SU-DHL-6 (cell line): Measurements from ENCODE around the gene PXDC1.
"Not testable (repeated sequence)": the region's sequence is repeated elsewhere in the genome, so short reads cannot be mapped to it uniquely, and the experiment has no call there.

Experiments used
- H2AFZ ChIP-seq: fragments of 200-600 bp; sonication (generic); 2 replicates; pipeline ENCODE4 v1.6.1; 2014; ENCODE audit warnings: low read depth, mild to moderate bottlenecking, moderate library complexity, mixed read lengths, antibody characterized with exemption, low read length; ENCODE audit not compliant: severe bottlenecking
- H3F3A ChIP-seq: fragments of 200-600 bp; shearing (Covaris generic); 2 replicates; pipeline ENCODE4 v1.6.0; 2016; ENCODE audit warnings: antibody characterized with exemption, mild to moderate bottlenecking; ENCODE audit not compliant: insufficient read depth
- H3K27ac ChIP-seq: fragments of 200-600 bp; sonication (generic); 2 replicates; pipeline ENCODE4 v1.5.1; 2016; ENCODE audit warnings: low read depth, mild to moderate bottlenecking, low read length, moderate library complexity, mixed read lengths
- H3K27me3 ChIP-seq: fragments of 200-600 bp; sonication (generic), shearing (Covaris generic); 2 replicates; pipeline ENCODE4 v1.6.0; 2014; ENCODE audit warnings: mild to moderate bottlenecking, low read length
- H3K36me3 ChIP-seq: fragments of 200-600 bp; sonication (generic); 2 replicates; pipeline ENCODE4 v1.6.1; 2014; ENCODE audit warnings: mild to moderate bottlenecking, low read length, mixed read lengths
- H3K4me2 ChIP-seq: fragments of 300-600, 200-600 bp; shearing (Covaris generic), sonication (generic); 2 replicates; pipeline ENCODE4 v1.6.0; 2014; ENCODE audit warnings: low read length, low read depth, mild to moderate bottlenecking; ENCODE audit not compliant: poor library complexity, severe bottlenecking
- H3K4me3 ChIP-seq: fragments of 200-600 bp; sonication (generic); 2 replicates; pipeline ENCODE4 v1.5.1; 2014; ENCODE audit warnings: antibody characterized with exemption, low read length, mild to moderate bottlenecking, mixed read lengths; ENCODE audit not compliant: insufficient read depth, poor library complexity, severe bottlenecking
- H3K79me2 ChIP-seq: fragments of 200-600 bp; sonication (generic); 2 replicates; pipeline ENCODE4 v1.6.1; 2014; ENCODE audit warnings: mild to moderate bottlenecking, low read length, moderate library complexity; ENCODE audit not compliant: insufficient read depth
- H3K9ac ChIP-seq: fragments of 200-600 bp; sonication (generic); 2 replicates; pipeline ENCODE4 v1.7.0; 2014; ENCODE audit warnings: mild to moderate bottlenecking, low read length
- H3K9me2 ChIP-seq: fragments of 200-600 bp; sonication (generic); replicated peaks from 2 replicates; pipeline ENCODE4 v1.6.1; 2014; ENCODE audit warnings: low read length; ENCODE audit not compliant: insufficient read depth
- H3K9me3 ChIP-seq: fragments of 200-600 bp; sonication (generic); 2 replicates; pipeline ENCODE4 v1.6.1; 2014; ENCODE audit warnings: low read length, mixed read lengths; ENCODE audit not compliant: insufficient read depth
- H4K20me1 ChIP-seq: fragments of 200-600 bp; sonication (generic); 2 replicates; pipeline ENCODE4 v1.6.1; 2014; ENCODE audit warnings: low read depth, mild to moderate bottlenecking, antibody characterized with exemption, low read length, moderate library complexity, mixed read lengths
- CTCF ChIP-seq: fragments of 200-600 bp; sonication (generic); IDR thresholded peaks from one replicate; pipeline ENCODE4 v1.5.1; 2017; ENCODE audit warnings: antibody characterized with exemption, mild to moderate bottlenecking, low read length, moderate library complexity; ENCODE audit not compliant: insufficient read depth, poor library complexity, severe bottlenecking
- EZH2phosphoT487 ChIP-seq: fragments of 200-600 bp; sonication (generic), shearing (Covaris generic); conservative IDR thresholded peaks from 2 replicates; pipeline ENCODE4 v1.6.1; 2018; ENCODE audit warnings: mild to moderate bottlenecking, antibody characterized with exemption, low read length, moderate library complexity, mixed read lengths

PXDC1 gene

DNA sequence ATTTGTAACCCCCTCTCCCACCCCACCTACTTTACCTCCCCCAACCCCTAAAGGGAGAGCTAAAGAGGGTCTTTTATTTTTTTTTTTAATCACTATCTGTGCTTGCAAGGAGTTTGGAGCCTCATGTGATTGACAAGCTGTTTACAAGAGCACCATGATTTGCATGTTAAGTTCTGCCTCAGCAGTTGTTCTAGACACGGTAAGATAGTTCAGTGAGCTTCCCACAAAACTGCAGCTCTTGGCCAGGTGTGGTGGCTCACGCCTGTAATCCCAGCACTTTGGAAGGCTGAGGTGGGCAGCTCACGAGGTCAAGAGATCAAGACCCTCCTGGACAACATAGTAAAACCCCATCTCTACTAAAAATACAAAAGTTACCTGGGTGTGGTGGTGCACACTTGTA is 5.0 kb upstream of the PXDC1 start:
- Histone ChIP-seq H2AFZ (no peak overlapping the region), H3K9ac (no peak overlapping the region), H3K36me3 (no peaks in the 10 kb centered on the region), H3K9me3 (no peaks in the 10 kb centered on the region), H3K27me3 (no peaks in the 10 kb centered on the region), H3K79me2 (no peaks in the 10 kb centered on the region), H3F3A (no peaks in the 10 kb centered on the region), H3K4me2 (no peak overlapping the region), H3K27ac (no peak overlapping the region), H3K9me2 (no peaks in the 10 kb centered on the region), H4K20me1 (no peaks in the 10 kb centered on the region), H3K4me3 (no peak overlapping the region)
- TF ChIP-seq EZH2phosphoT487 (no peak), CTCF (no peak)

DNA sequence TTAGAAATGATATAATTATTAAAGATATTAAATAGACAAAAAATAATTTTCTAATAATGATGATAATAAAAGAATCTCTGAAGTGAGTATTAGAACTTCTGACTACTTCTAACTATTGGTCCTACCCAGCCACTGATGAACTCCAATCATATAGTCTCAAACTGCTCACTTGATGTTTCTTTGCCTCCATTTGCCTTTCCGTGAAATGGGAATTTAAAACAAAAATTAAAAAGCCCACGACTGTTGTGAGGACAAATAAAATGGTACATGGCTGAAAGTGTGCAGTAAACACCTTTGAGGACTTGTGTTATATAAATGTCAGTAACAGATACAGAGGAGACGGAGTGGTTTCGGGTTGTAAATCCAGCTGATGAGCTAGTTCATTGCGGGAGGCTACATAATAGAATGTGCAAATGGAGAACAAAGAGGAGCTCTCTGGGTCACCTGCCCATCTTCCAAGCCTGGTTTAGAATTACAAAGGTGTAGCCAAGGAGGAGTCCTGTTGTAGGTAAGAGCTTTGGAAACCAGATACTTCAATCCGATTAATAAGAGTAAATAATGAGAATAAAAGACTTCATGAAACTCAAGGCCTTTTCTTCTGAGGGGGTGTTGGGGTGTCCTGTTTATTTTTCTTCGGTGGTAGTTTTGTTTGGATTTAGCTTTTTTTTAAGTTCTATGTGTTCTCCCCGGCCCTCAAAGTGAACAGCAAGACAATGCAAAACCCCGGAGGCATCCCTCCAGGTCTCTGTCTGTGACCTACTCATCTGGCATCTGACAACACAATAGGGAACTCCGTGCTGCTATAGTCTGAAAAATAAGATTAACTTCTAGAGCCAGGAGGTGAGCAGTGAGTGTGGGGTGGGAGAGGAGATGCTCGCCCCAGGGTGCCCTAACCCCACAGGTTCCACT is 4.4 kb upstream of the PXDC1 start:
- Histone ChIP-seq H2AFZ (no peak overlapping the region), H3K9me3 (no peaks in the 10 kb centered on the region), H3K79me2 (no peaks in the 10 kb centered on the region), H3K27me3 (no peaks in the 10 kb centered on the region), H3K4me2 (no peak overlapping the region), H4K20me1 (no peaks in the 10 kb centered on the region), H3K4me3 (no peak overlapping the region), H3K9ac (no peak overlapping the region), H3K9me2 (no peaks in the 10 kb centered on the region), H3K36me3 (no peaks in the 10 kb centered on the region), H3F3A (no peaks in the 10 kb centered on the region), H3K27ac (no peak overlapping the region)
- TF ChIP-seq EZH2phosphoT487 (no peak), CTCF (no peak)

DNA sequence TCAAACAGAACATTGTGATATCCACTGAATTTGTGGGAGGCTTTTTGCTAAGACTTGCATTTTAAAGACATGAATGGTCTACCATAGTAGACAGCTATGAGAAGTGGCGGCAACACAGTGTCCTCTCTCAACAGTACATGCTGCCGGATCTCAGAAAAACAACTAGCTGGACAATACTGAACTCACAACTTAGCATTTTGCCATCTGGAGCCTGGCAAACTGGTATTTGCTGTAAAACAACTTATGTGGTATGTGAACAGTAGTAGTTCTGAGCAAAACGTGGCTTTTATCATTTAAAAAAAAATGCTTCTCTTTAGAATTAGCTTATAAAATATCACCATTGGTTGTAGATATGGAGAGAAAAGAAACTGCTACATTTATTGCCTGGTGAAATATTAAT is 3.3 kb upstream of the PXDC1 start:
- TF ChIP-seq EZH2phosphoT487 (no peak), CTCF (no peak)
- Histone ChIP-seq H3K4me3 (no peak overlapping the region), H3K79me2 (no peaks in the 10 kb centered on the region), H3K27ac (no peak overlapping the region), H3K9ac (no peak overlapping the region), H3K9me3 (no peaks in the 10 kb centered on the region), H3K36me3 (no peaks in the 10 kb centered on the region), H3F3A (no peaks in the 10 kb centered on the region), H2AFZ (no peak overlapping the region), H3K4me2 (no peak overlapping the region), H3K27me3 (no peaks in the 10 kb centered on the region), H4K20me1 (no peaks in the 10 kb centered on the region), H3K9me2 (no peaks in the 10 kb centered on the region)

- H3K27ac ChIP-seq, H3K27me3 ChIP-seq, H3K4me3 ChIP-seq, H4K20me1 ChIP-seq, H3F3A ChIP-seq, H3K79me2 ChIP-seq, H3K9ac ChIP-seq, H3K9me3 ChIP-seq, H2AFZ ChIP-seq, H3K4me2 ChIP-seq, H3K9me2 ChIP-seq, H3K36me3 ChIP-seq: not testable (repeated sequence)
These were observed 2.7 kb upstream of the PXDC1 start for GRCh38 chr6:3754032-3754725.
